HK-2 (cell line): ENCODE results near the gene FLCN.
"Not testable (repeated sequence)": the region's sequence is repeated elsewhere in the genome, so short reads cannot be mapped to it uniquely, and the experiment has no call there.

Experiments
- DNase-seq: peaks from one replicate; pipeline ENCODE4 v3.0.0-alpha.2; 2018; ENCODE audit not compliant: unreplicated experiment

The FLCN gene

GRCh38 chr17:17184985-17185757, 51.8 kb downstream of the FLCN start:
- not testable (repeated sequence) for DNase-seq

DNA sequence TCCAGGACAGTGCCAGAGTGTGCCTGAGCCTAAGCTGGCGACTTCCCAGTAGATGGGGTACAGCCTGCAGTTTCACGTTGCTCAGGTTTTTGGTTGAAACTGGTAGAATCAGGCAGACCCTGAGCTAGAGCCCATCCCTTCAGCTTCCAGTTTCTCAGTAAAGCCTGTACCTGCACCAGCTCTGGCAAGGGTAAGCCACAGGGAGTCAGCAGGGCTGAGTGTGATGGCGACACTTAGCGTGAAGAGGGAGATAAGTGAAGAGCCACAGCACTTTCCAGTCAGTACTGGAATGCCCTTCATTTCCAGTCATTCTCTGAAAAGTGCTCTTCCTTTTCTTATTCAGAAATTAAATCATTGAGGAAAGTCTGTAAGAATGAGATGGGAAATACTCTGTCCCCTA, 53.2 kb downstream of the FLCN start:
- no peak for DNase-seq

- no peak for DNase-seq
Measured at GRCh38 chr17:17182598-17183136, 54.3 kb downstream of the FLCN start.

- DNase-seq = no peak
Measured at GRCh38 chr17:17181666-17182597, 55.0 kb downstream of the FLCN start.

DNA sequence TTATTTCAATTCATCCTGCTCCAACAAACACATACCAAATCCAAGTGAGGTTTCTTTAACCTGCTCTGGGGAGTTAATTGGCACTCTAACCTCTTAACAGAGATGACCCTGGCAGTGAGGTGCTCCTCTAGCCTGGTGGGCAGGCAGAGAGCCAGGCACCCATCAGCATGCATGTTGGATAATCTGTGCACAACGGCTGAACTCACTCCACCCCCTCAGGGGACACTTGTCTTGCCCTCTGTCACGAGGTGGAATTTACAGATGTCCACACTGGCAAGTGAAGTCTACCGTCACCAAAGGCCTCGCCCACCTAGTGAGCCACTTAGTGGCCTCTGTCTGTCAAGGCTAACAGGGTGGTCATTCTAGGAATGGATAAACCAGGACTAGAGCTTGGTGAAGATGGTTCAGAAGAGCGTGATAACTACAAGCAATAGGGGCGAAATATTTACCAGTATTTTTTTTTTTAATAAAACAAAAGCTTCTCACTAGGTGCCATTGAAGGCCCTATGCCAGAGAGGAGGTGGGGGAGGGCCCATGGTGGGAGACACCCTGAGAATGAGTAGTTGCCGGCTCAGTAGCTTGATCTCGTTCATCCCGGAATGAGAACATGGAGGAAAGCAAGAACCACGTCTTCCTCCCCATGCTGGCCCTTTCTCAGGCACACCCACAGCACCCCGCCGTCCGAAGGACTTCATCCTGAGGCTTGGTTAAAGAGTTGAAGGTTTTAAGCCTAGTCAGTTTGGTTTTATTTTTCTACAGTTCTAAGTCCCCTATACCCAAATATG, 56.0 kb downstream of the FLCN start:
- DNase-seq = no peak

GRCh38 chr17:17180141-17180603, 56.8 kb downstream of the FLCN start:
- DNase-seq = no peak

DNA sequence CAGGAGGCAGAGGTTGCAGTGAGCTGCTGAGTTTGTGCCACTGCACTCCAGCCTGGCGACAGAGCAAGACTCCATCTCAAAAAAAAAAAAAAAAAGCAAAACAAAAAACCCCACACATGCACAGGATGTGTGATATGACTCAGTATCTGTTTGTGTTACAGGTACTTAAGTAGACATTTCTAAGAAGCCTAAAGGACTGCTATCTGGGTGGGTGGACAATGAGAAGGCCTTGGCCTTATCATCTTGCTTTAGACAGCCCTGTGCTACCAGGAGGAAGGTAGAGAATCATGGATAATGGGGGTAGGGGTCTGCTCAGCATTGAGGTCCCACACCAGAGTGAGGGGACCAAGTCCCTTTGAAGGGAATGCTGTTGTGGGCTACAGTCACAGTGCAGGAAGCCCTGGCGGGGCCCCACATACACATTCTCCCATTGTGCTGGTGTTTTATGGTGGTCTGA, 57.6 kb downstream of the FLCN start:
- no peak for DNase-seq

GRCh38 chr17:17177176-17177575, 59.8 kb downstream of the FLCN start:
- DNase-seq = no peak

DNA sequence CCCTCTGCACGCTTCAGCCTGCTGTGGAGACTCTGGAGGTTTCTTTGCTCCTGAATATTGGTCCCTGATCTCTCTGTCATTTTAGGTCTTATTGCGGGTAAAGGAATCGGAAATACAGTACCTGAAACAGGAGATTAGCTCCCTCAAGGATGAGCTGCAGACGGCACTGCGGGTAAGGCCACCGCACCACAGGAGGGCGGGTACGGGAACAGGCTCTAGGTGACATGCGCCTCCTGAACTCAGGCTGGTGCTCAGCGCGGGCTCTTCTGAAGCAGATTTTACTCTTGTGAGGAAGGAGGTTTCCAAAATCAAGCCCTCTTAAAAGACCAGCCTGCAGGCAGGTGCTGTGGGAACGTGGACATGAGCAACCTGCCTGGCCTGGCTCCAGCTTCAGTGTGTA, 60.6 kb downstream of the FLCN start:
- DNase-seq = no peak

DNA sequence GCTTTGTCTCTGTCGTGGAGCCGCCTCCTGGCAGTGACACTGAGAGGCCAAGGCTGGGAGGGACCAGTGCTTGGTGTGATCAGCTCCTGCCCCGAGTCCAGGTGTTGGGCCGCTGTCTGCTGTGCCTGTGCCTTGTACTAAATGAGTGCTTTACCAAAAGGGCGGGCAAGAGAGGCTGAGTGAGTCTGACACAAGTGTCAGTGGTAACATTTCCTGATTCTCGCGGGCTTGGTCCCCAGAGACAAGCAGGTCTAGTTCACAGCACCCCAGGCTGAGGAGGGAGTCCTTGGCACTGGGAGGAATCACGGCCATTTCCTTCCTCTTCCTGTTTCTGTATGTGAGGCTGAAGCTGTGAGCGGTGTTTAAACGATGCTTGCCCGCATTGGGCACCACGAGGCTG, 61.1 kb downstream of the FLCN start:
- DNase-seq = no peak

- no peak for DNase-seq
Measured at GRCh38 chr17:17175340-17175739, 61.6 kb downstream of the FLCN start.

GRCh38 chr17:17173921-17174320, 63.0 kb downstream of the FLCN start:
- DNase-seq = no peak

- no peak for DNase-seq
Measured at GRCh38 chr17:17172990-17173389, 64.0 kb downstream of the FLCN start.

GRCh38 chr17:17172001-17172939, 64.7 kb downstream of the FLCN start:
- no peak for DNase-seq

DNA sequence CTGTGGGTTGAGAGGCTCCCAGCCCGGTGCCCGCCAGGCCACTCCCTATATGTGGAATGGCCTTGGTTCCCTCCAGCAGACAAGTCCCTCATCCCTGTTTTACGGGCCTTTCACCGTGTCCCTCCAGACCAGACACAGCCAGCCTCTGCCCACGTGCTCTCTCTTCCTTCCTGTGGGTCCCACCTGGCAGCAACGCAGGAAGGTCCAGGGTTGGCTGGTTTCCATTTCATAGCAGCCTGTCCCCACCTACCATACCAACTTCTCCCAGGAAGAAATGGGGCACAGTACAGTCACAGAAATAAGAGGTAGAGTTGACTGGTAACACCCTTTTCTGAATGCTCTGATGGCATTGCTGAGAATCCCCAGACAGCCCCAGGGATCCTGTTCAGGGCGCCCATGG, 65.8 kb downstream of the FLCN start:
- no peak for DNase-seq

DNA sequence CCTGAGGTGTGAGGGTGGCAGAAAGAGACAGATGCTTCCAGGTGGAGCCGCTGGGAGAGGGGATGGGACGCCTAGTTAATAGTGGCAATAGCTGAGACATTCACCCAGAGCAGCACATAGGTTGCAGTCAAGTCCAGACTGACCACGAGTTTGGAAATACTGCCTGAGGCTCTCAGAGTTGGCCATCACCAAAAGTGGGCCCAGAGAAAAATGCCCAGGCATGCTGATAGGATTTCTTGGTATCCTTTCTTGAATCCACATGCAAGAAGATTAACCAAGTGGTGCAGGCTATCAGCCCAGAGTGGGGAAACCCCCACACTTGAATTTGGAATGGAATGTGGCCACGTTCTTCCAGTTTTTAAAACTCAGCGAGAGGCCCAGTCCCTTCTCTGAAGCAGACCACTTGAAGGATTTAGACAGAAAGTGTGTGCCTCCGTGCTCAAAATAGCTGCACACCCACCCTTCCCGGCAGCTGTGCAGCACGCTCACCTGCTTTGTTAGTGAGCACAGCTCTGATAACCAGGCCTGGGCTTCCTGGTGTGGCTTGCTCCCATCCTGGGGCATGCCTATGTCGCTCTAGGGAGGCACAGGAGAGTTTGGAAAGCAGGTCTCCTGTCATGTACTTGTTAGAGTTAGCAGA, 66.5 kb downstream of the FLCN start:
- no peak for DNase-seq

- no peak for DNase-seq
Measured at GRCh38 chr17:17169396-17169795, 67.6 kb downstream of the FLCN start.

- no peak for DNase-seq
Measured at GRCh38 chr17:17168401-17168800, 68.6 kb downstream of the FLCN start.

GRCh38 chr17:17167986-17168385, 69.0 kb downstream of the FLCN start:
- no peak for DNase-seq

- no peak for DNase-seq
Measured at GRCh38 chr17:17167356-17167755, 69.6 kb downstream of the FLCN start.
